ENCODE data around the gene ZNF485.

GRCh38 chr10:43606323-43607198 lies at the start of gene ZNF485:
- no peak for TF ChIP-seq CTCF (conservative IDR thresholded peaks at IDR 0.05; ENCODE audit: low read length)
- no peak for TF ChIP-seq EZH2phosphoT487 (IDR thresholded peaks at IDR 0.05; ENCODE audit: borderline replicate concordance)
